Hindlimb muscle (tissue), 1 donor: ENCODE results near the gene ZW10. TPM values are rescaled to one million over a fixed set of nuclear protein-coding genes. Genes with fewer than 3 reads are reported as not detected.
"Not testable (repeated sequence)": the region's sequence is repeated elsewhere in the genome, so short reads cannot be mapped to it uniquely, and the experiment has no call there.

Experiments used
- DNase-seq: peaks from one replicate; pipeline ENCODE4 v3.0.0-alpha.2; 2013
- polyA plus RNA-seq: library from polyadenylated mRNA; unstranded; fragments of 120-200 nt; gene quantifications from one replicate; pipeline ENCODE4 v1.2.1, GENCODE V29; 2013; ENCODE audit not compliant: insufficient read length

Gene ZW10
- 14.5 TPM for polyA plus RNA-seq

- DNase-seq, result peak; percentile 99
These were observed at the start of gene ZW10 for GRCh38 chr11:113773416-113774173. Gene ZW10 (minus strand): TSS chr11:113773692. CDS start chr11:113773666, 26 bp downstream.

- no peak for DNase-seq
These were observed 44.9 kb upstream of the ZW10 start for GRCh38 chr11:113818426-113818825.

GRCh38 chr11:113817626-113818025, 44.1 kb upstream of the ZW10 start:
- DNase-seq, result no peak

- DNase-seq, result no peak
These were observed 43.7 kb upstream of the ZW10 start for GRCh38 chr11:113817162-113817561.

GRCh38 chr11:113814181-113814580, 40.7 kb upstream of the ZW10 start:
- DNase-seq, result no peak

- no peak for DNase-seq
These were observed 35.4 kb upstream of the ZW10 start for GRCh38 chr11:113808931-113809330.

- DNase-seq, result peak; percentile 3
These were observed 32.9 kb upstream of the ZW10 start for GRCh38 chr11:113806406-113806805.

- DNase-seq, result no peak
These were observed 32.1 kb upstream of the ZW10 start for GRCh38 chr11:113805640-113806039.

- no peak for DNase-seq
These were observed 29.1 kb upstream of the ZW10 start for GRCh38 chr11:113802621-113803020.

GRCh38 chr11:113796663-113797259, 23.3 kb upstream of the ZW10 start:
- no peak for DNase-seq

- DNase-seq, result no peak
These were observed 16.3 kb upstream of the ZW10 start for GRCh38 chr11:113789675-113790320.

- DNase-seq, result not testable (repeated sequence)
These were observed 15.5 kb upstream of the ZW10 start for GRCh38 chr11:113789016-113789415.

- DNase-seq, result no peak
These were observed 8.6 kb upstream of the ZW10 start for GRCh38 chr11:113782134-113782533.

- no peak for DNase-seq
These were observed 8.2 kb upstream of the ZW10 start for GRCh38 chr11:113781682-113782081.

- no peak for DNase-seq
These were observed 6.0 kb upstream of the ZW10 start, which contains the start of gene CLDN25 for GRCh38 chr11:113779496-113779895. Gene CLDN25 (plus strand): TSS chr11:113779796. CDS start chr11:113779796, 0 bp downstream.

GRCh38 chr11:113778111-113778910, 4.8 kb upstream of the ZW10 start:
- peak; percentile 4 for DNase-seq

- DNase-seq, result no peak
These were observed 647 bp upstream of the ZW10 start for GRCh38 chr11:113774174-113774503.

GRCh38 chr11:113773092-113773415, 438 bp downstream of the ZW10 start:
- DNase-seq, result no peak

GRCh38 chr11:113771964-113772363, 1.5 kb downstream of the ZW10 start:
- no peak for DNase-seq

GRCh38 chr11:113764527-113765219, 8.8 kb downstream of the ZW10 start:
- no peak for DNase-seq

- DNase-seq, result not testable (repeated sequence)
These were observed 10.5 kb downstream of the ZW10 start for GRCh38 chr11:113763040-113763439.

- DNase-seq, result no peak
These were observed 13.3 kb downstream of the ZW10 start for GRCh38 chr11:113760241-113760640.
